Amygdala (tissue), 56 donors: ENCODE measurements around the gene DCDC1.

Experiments used
- DNase-seq, 56 donors: peaks; one replicate each; lab custom pipeline; 2025; lab: John Stamatoyannopoulos, UW

The DCDC1 gene, protein sequence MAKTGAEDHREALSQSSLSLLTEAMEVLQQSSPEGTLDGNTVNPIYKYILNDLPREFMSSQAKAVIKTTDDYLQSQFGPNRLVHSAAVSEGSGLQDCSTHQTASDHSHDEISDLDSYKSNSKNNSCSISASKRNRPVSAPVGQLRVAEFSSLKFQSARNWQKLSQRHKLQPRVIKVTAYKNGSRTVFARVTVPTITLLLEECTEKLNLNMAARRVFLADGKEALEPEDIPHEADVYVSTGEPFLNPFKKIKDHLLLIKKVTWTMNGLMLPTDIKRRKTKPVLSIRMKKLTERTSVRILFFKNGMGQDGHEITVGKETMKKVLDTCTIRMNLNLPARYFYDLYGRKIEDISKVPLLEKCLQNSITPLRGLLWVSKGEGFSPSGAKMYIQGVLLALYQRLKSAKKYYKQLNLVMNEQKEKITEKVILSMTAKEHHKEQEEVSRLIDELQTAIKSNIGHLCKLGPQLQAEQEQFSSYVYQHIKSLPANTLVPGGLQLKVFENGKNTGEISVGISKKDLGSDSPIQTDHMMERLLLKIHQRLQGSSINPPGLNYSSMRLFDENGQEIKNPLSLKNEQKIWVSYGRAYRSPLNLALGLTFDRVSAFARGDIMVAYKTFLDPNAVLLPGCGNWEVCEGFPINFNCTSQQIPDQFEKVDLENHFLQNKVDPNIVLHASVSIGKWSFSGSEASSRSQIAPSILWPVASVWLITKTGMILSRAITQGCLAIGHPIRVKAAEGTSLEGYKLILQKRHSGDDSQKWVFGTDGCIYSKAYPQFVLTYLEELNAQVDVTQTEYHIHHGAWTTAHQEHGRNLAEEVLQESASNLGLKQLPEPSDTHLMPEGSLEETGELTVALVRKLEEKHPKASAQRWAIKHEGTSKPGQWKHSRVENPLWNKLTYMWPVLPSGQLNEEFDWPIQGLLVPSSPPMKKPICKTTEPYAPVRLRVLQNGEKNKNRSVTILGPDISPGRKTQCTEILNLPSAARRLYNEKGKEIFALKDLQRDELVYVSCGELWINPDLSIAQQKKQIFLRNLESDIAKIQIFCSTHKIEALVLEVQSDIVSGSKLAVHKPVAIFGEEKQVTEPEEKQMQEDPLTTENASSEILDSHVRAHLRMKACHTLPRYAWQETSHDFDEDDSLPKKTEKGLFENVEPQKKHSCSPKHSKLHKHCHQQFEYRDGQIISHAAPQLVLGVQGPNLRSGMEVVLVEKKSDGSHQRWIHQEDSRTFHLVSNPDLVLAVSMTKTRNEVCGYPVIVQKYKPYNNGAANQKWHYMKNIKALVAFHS (N-terminal part only)

DNA sequence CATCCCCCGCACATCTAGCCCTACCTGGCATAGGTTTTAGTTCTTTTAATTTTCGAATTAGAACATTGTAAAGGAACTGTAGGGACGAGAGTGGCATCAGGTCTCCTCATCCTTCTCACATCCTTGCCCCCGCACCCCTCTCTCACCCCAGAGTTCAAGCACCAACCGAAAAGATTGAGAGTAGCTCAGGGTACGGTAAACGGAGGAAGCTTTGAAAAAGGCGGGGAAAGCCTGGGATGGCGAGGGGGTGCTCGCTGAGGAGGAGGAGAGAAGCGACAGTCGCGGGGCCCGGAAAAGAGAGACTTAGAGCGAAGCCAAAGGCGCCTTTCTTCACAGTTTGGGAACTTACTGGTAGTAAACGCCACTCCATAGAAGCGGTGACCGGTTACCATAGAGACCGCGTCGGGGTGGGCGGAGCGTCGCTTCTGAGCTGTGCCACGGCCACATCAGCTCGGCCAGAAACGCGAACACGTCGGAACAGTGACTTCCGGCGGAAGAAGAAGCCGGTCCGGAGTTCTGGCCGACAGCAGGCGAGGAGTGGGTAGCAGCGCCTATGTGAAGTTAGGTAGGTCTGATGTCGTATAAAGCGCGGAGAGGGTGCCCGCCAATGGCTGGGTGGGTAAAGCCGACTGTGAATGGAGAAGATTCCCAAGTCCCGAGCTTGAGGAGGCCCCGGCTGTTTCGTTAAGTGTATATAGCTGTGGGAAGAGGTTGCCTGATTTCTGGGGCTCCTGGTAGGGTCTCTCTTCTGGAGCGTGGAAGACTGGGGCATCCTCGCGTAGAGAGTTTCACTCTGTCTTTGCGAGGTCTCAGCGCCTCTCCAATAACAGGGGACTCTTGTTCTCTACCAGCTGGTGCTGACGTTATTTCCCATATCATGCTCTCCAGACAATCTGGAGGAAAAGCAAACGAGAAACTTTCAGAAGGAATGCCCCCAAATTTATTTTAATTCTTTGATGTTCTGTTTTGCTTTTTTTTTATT lies at the start of gene DCDC1, which contains the start of gene DNAJC24:
TSS of gene DCDC1 (minus strand) at position 392 of the 982 bp plus-strand sequence. CDS start 41,459 bp downstream, outside the sequence.
TSS of gene DNAJC24 (plus strand) at position 513 of the 982 bp plus-strand sequence. CDS start 889 bp downstream, outside the sequence.
- peak; percentile 24 to 93 (median 84) for DNase-seq

DNA sequence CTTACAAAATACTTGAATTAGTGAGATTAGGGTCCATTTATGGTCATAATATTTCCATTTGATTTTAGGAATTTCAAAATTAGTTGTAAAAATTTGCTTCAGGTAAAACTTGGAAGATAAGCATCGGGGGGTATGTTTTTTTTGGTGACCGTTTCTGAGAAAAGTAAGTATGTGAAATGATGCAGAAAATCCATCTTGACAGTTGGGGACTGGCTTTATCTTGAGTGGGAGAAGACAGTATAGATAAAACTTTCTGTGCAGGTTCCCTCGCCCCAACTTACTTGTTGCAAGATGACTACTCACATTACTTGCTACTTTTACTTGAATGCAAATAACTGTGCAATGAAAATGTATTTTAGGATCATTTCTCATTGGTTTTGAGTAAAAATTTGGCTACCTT lies 49.6 kb upstream of the DCDC1 start:
- no peak for DNase-seq

DNA sequence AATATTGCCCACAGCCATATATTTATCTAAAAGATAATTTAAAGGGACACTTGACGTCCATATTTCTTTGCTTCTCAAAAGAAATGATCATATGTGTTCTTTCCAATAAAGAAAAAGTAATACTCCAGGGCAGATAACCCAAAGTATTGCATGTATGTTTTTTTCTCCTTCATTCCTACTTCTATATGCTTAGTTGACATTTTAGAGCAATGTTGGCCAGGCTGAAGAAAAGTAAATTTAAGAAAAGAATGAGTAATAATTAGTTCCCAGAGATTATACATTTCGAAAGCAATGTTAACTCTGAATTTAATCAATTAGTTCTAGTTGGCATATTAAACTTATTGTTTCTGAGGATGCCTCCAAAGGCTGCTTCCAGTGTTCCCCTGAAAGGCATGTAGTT lies 48.3 kb upstream of the DCDC1 start:
- DNase-seq, result no peak

DNA sequence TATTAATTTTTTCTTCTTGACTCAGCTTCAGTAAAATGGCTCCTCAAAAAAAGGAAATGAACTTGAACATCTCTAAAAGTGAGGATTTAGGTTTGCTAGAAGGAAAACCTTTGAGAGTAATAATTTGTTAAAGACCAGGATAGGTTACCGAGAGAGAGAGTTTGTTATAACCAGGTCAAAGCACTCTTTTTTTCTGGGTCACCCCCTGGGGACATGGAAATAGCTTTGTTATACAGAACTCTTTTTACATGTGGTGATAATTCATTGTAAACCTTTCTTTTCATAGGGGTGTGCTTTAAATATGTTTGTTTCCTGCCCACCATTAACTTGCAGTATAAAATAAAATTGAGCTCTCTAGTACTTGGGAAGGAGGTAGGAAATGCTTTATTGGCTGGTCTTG lies 47.8 kb upstream of the DCDC1 start:
- no peak for DNase-seq

DNA sequence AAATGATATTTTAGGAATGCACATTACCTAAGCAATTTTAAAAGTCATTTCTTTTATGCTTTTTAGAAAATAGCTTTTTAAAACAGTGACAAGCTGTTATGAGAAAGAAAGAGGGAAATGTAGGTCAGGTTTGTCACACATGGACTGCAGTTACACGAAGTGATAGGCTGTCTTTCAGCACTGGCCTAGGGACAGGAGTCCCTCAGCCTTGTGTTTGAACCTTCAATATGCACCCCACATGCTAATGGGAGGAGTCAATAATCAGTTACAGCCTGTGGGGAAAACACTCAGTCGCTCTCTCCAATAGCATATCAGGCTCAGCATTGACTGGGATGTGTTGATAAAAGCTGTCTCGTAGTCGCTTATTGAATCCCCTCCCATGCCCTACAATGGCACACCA lies 45.9 kb upstream of the DCDC1 start:
- DNase-seq, result no peak

DNA sequence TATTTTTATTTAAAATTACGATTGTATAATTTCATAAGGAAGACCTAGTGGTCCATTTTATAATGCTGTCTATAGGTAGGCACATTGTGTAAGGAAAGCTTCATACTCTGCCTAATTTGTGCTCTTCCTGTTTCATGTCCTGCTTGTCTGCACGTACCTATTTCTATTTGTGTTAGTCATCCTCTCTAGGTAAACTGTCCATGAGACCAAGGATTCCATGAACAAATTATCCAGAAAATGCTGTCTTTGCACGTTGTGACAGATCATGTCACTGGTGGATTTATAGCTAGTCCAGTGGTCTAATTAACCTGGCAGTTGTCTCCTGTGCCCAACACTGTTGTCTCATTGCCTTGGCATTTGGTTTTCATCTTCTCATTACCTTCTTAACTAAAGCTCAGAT lies 44.8 kb upstream of the DCDC1 start:
- no peak for DNase-seq

DNA sequence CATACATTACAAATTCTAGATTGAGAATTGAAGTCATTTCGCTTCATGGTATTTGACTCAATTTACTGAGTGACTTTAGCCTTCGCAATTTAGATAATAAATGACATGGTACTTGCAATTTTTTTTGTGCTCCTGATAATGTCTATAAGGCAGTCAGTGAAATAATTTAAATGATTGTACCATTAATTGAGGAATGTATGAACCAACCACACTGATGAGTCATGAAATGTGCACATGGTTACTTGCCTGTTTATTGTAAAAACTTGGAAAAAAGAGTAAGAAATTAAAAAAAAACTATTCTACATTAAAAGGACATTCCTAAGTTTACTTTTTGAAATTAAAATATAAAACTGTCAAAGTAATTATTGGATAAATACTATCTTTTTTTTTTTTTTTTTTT lies 43.4 kb upstream of the DCDC1 start:
- no peak for DNase-seq

DNA sequence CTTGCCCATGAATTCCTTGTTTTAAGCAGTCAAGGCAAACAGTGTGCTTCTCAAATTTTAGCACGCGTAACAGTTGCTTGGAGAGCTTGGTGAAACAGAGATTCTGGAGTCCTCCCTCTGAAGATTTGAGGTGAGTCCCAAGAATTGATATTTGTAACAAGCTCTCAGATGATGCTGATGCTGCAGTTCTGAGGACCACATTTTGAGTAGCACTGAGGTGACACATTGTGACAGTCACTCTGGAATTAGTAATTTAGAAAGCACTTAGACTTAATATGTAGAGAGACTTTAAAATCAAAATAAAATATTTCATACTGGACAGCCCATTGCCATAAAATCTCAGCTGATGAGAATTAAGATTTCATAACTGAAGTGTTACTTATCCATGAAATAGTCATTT lies 38.7 kb upstream of the DCDC1 start:
- DNase-seq, result no peak

DNA sequence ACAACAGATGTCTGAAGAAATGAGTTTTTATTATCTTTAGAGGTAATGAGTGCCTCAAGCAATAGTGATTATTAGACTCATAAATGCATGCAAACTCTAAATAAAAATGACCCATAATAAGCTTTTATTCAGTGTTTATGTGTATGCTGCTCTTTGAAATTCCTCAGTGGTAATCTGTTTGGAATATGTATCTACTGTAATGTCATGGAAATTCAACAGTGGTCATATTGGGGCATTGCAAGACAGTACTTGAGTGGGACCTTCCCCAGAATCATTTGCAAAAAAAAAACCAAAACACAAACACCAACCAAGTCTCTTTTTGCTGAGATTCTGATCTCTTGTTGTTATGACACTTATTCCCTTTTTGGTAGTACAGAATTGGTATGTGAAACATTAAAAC lies 35.1 kb upstream of the DCDC1 start:
- DNase-seq, result no peak

DNA sequence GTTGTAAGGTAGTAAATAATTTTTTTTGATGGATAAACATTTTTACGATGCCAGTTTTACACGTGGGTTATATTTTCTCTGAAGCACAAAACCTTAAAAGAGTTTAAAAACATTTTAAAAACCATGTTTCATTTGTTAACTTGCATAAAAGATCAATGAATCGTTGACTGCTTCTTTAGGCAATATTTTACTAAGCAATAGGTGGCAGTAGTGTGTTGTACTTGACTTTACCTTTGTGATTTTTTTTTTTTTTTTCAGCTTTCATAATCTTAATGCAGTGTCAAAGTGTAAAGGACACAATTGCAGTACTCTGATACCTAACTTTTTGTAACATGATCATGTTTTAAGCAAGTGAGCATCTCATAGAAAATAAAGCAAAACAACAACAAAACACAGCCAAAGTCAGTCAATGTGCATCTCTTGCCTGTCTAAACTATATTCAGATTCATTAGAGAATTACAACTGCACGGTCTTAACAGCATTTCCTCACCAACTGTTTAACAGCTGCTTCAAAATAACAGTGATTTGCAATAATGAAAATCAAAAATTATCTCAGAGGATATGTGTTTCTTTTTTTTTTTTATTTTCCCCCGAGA lies 27.8 kb upstream of the DCDC1 start:
- DNase-seq, result no peak

DNA sequence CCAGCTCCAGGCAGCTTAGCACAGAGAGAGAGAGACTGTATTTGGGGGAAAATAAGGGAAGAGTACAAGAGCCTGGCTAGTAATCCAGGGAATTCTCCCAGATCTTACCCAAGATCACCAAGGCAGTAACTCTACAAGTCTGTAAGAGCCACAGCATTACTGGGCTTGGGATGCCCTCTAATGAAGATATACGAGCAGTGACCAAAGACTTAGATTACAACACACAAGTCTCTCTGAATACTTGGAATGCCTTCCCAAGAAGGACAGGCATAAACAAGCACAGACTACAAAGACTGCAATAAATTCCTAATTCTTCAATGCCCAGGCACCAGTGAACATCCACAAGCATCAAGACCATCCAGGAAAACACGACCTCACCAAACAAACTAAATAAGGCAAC lies 17.8 kb upstream of the DCDC1 start:
- DNase-seq, result no peak

DNA sequence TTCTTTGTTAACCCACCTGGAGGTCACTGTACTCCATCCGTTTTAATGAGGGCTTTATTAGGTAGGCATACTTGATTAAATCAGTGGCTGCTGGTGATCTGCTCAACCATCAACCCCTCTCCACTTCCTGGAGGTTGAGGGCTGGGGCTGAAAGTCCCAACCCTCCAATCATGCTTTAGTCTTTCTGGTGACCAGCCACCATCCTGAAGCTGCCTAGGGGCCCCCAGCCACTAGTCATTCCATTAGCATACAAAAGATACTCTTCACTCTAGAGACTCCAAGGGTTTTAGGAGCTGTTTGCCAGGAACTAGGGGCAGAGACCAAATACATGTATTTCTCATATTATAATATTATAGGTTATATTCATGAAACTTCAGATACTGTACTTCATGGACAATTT lies 13.6 kb upstream of the DCDC1 start:
- no peak for DNase-seq

DNA sequence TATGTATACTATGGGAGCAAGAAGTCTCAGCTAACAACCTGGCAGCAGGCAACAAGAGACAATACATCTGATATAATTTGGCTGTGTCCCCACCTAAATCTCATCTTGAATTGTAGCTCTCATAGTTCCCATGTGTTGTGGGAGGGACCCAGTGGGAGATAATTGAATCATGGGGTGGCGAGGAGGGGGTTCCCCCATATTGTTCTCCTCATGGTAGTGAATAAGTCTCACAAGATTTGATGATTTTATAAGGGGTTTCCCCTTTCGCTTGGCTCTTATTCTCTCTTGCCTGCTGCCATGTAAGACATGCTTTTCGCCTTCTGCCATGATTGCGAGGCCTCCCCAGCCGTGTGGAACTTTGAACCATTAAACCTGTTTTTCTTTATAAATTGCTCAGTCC lies 6.3 kb upstream of the DCDC1 start:
- DNase-seq, result no peak

DNA sequence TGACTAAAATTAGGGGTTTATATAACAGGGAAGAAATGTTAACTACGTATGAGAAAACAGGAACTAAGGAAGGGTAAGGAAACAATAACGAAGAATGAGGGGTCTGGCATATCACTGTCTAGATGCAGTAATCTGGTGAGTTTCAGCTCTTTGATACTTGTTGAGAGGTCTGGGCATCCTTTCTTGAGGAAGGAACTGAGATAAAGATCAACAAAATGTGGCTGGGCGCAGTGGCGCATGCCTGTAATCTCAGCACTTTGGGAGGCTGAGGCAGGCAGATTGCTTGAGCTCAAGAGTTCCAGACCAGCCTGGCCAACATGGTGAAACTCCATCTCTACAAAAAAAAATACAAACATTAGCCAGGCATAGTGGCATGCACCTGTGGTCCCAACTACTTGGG lies 2.7 kb downstream of the DCDC1 start:
- no peak for DNase-seq

DNA sequence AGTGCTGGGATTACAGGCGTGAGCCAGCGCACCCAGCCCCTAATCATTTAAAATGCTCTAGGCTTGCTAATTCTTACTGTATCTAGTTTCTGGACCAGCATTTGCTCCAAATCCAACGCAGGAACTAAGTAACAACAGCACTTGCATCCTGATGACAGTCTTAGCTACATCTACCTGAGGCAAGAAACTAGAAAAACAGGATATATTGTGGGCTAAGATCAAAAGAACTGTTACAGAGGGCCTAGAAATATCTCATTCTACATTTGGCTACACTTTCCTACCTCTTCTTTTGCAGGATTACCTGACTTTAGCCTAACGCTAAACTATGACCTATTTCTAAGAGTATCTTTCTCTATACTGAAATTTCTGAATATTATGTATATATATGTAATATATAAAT lies 7.8 kb downstream of the DCDC1 start:
- DNase-seq, result no peak

DNA sequence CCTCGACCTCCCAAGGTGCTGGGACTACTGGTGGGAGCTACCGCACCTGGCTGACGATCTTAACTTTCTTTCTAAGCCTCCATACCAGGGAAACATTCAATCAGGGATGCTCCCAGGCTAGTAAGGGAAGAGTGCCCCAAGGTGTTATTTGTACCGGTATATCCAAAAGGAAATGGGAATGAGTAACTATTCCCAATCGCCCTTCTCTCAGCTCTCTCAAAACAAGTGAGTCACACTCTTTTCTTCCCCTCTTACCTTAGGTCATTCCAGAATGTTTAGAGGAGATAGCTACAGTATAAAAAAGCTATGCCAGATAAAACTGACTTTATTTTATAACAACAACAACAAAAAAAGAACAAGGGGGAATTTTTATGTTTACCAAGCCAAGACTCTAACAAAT lies 13.7 kb downstream of the DCDC1 start:
- no peak for DNase-seq

DNA sequence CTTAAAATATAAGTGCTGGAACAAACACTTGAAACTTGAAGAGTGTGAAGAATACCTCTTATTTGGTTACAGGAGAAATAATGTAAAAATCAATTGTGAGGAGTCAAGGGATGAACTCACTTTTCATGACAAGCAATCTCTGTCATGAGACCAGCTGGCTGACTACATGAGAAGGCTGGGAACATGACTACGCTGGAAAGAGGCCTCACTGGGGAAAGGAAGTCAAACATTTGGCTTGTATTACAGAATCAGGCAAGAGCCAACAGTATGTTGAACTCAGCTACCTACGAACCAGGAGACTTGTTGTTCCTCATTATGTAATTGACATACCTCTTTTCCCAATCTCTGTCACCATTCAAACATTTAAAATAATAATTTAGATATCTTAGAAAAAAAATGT lies 14.4 kb downstream of the DCDC1 start:
- no peak for DNase-seq

DNA sequence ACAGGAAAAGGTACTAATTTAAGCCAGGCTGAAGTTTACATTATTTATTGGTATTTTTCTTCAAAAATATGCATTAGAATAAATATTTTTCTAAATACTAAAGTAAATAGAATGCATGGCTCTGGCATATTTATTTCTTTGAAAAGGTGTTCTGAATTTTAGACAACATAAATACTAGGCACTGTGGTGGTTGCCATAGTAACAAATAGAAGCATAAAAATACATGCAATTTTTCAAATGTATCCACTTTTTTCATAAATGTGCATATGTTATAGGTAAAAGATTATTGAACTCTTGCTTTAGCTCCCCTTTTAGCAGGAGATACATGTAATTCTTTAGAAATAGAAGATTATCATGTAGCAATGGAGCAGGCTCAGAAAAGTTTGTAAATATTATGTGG lies 18.4 kb downstream of the DCDC1 start:
- no peak for DNase-seq

DNA sequence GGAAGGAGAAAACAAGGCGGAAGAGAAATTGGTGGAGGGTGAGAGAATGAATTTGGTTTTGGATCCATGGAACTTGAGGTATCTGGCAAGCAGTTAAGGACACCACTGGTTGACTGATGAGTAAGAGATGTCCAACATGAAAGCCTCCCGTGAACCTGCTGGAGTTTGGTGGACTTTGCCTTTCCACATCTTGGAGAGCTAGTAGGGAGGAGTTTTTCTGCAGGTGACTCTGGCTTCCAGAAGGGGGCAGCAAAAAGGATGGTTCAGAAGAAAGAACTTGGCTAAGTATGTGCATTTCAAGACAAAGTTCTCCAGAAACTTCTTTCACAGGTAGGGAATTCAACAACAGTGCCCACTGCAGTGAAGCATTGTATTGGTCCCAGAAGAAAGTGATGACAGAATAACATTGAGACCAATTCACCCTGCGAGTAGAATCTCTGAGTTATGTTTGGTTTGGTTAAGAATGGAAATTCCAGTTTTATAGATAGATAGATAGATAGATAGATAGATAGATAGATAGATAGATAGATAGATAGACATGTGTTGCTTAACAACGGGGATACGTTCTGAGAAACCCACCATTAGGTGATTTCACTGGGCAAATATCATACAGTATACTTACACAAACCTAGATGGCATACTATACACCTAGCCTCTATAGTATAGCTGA lies 28.5 kb downstream of the DCDC1 start:
- no peak for DNase-seq
